Right atrium auricular region (tissue), 2 donors: Measurements from ENCODE around the gene SPDYA. TPM values are rescaled to one million over a fixed set of nuclear protein-coding genes. Genes with fewer than 3 reads are reported as not detected.

Source experiments
- DNase-seq: peaks from one replicate; pipeline ENCODE4 v3.0.0-alpha.2; 2019; ENCODE audit warnings: low spot score
- H3K27ac ChIP-seq, 2 donors: fragments of 200-600 bp; sonication (generic); 1 replicate in 1 of 2; 2 replicates in 1 of 2; pipeline ENCODE4 v1.5.1; 2016 to 2019
- H3K27me3 ChIP-seq, 2 donors: fragments of 200-600 bp; sonication (generic); one replicate each; pipeline versions ENCODE4 v1.5.1 to v1.6.0; 2017 to 2019
- H3K36me3 ChIP-seq: fragments of 200-600 bp; sonication (generic); one replicate; pipeline ENCODE4 v1.5.1; 2016
- H3K4me1 ChIP-seq, 2 donors: fragments of 200-600 bp; sonication (generic); one replicate each; pipeline versions ENCODE4 v1.5.1 to v1.6.0; 2017 to 2019
- H3K4me3 ChIP-seq, 2 donors: fragments of 200-600 bp; sonication (generic); 1 replicate in 1 of 2; 2 replicates in 1 of 2; pipeline ENCODE4 v1.5.1; 2017 to 2019; ENCODE audit warnings: mild to moderate bottlenecking in 1 of 2, moderate library complexity in 1 of 2
- H3K9me3 ChIP-seq, 2 donors: fragments of 200-600 bp; sonication (generic); one replicate each; pipeline ENCODE4 v1.5.1; 2019
- total RNA-seq, 2 donors: library from RNA; depleted of rRNA; stranded (reverse); fragments of >200 nt; gene quantifications; one replicate each; pipeline ENCODE4 v1.1.0, GENCODE V29; 2016
- TF ChIP-seq, protein P1 (sequence below), 2 donors: fragments of 200-600 bp; sonication (generic); IDR thresholded peaks; one replicate each; pipeline ENCODE4 v1.5.1; 2019; ENCODE audit warnings: antibody characterized with exemption in 2 of 2

Gene SPDYA
- under 1 TPM in 1 of 2 donors, not detected in 1; 0.30 TPM for total RNA-seq

DNA sequence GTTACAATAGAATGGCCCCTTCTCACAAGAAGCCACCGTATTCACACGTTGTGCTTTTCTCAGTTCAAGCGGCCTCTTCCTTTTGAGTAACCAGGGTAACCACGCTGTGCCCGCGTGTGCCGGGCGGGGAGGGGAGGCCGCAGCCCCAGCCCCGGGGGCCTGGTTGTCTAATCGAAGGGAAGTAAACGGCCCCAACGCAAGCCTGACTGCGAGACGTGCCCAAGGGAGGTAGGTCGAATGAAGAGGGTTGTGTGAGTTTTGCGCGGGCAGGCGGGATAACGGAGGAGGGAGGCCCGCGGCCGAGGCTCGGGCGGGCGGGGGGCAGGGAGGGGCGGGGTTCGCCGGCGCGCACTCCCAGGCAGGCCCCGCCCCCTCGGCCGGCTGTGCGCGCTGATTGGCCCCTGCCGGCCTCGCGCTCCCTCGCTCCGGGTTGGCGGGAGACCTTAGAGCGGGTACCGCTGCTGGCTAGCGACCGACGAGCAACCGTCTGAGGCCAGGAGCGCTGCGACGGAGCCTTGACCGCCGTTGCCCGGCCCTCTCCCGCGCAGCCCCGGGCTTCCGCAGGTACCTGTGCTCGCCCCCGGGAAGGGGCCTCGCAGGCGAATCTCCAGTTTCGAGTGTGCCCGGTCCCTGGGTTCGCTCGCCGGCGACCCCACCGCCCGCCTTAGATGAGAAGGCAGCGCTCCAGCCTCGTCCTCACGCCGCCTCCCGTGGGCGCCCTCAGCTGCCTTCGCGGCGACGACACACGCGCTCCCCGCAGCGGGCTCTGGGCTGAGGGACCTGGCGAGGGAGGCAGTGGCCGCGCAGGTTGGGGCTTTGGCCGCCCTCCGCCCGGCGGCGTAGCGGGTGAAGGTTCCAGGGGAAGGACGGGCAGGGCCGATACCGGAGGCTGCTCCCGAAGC is at the start of gene SPDYA:
Gene SPDYA (plus strand): TSS at position 451 of the 902 bp plus-strand sequence. CDS start 5,181 bp downstream, outside the sequence.
- no peaks in the 10 kb centered on the region for H3K27me3 ChIP-seq
- peak within 1 kb of the TSS in 1 of 2 donors; percentile 33 for H3K27ac ChIP-seq
- H3K4me3 ChIP-seq: peak within 1 kb of the TSS; percentile 11 to 55
- peaks cover 0 to 23% of the 10 kb centered on the region in 2 donors for H3K4me1 ChIP-seq
- TF ChIP-seq, protein P1, sequence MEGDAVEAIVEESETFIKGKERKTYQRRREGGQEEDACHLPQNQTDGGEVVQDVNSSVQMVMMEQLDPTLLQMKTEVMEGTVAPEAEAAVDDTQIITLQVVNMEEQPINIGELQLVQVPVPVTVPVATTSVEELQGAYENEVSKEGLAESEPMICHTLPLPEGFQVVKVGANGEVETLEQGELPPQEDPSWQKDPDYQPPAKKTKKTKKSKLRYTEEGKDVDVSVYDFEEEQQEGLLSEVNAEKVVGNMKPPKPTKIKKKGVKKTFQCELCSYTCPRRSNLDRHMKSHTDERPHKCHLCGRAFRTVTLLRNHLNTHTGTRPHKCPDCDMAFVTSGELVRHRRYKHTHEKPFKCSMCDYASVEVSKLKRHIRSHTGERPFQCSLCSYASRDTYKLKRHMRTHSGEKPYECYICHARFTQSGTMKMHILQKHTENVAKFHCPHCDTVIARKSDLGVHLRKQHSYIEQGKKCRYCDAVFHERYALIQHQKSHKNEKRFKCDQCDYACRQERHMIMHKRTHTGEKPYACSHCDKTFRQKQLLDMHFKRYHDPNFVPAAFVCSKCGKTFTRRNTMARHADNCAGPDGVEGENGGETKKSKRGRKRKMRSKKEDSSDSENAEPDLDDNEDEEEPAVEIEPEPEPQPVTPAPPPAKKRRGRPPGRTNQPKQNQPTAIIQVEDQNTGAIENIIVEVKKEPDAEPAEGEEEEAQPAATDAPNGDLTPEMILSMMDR (IDR thresholded peaks at IDR 0.05): peak in 1 of 2 donors; percentile 34
- DNase-seq: peak; percentile 65
- peaks cover 8% of the 10 kb centered on the region for H3K36me3 ChIP-seq
- no peaks in the 10 kb centered on the region for H3K9me3 ChIP-seq

- TF ChIP-seq, protein P1 (IDR thresholded peaks at IDR 0.05): no peak
- peaks cover 11% of the 10 kb centered on the region for H3K36me3 ChIP-seq
- no peak overlapping the region for H3K4me3 ChIP-seq
- no peak overlapping the region for H3K27ac ChIP-seq
- DNase-seq: no peak
- peaks cover 0 to 91% of the 10 kb centered on the region in 2 donors for H3K4me1 ChIP-seq
- H3K27me3 ChIP-seq: no peaks in the 10 kb centered on the region
- no peaks in the 10 kb centered on the region for H3K9me3 ChIP-seq
Measured at GRCh38 chr2:28761420-28761819, 49.2 kb upstream of the SPDYA start.

- Histone ChIP-seq H3K27me3 (no peaks in the 10 kb centered on the region), H3K4me1 (peaks cover 0 to 88% of the 10 kb centered on the region in 2 donors), H3K27ac (no peak overlapping the region), H3K36me3 (no peaks in the 10 kb centered on the region), H3K4me3 (no peak overlapping the region), H3K9me3 (no peaks in the 10 kb centered on the region)
- no peak for DNase-seq
- TF ChIP-seq, protein P1 (IDR thresholded peaks at IDR 0.05): no peak
Measured at GRCh38 chr2:28764909-28765711, 45.5 kb upstream of the SPDYA start.

DNA sequence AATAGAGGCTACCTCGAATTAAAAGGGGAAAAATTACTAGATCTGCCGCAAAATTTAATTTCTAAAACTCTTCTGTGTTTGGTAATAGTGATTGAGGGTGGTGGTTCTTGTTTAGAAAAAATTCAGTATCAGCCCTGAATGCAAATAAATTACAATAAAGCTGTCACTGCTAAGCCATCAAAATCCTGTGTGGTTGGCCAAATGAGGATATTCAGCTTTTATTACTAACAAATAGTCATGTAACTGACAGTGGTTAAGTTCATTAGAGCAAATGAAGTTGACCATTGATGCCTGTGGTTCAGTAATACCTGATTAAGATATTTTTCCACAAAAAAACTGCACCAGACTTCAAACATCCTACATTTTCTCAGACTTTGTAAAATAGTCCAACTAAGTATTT is 44.6 kb upstream of the SPDYA start:
- Histone ChIP-seq H3K36me3 (no peaks in the 10 kb centered on the region), H3K27ac (no peak overlapping the region), H3K4me3 (no peak overlapping the region), H3K4me1 (peaks cover 0 to 89% of the 10 kb centered on the region in 2 donors), H3K27me3 (no peaks in the 10 kb centered on the region), H3K9me3 (no peaks in the 10 kb centered on the region)
- DNase-seq: no peak
- TF ChIP-seq, protein P1 (IDR thresholded peaks at IDR 0.05): no peak

DNA sequence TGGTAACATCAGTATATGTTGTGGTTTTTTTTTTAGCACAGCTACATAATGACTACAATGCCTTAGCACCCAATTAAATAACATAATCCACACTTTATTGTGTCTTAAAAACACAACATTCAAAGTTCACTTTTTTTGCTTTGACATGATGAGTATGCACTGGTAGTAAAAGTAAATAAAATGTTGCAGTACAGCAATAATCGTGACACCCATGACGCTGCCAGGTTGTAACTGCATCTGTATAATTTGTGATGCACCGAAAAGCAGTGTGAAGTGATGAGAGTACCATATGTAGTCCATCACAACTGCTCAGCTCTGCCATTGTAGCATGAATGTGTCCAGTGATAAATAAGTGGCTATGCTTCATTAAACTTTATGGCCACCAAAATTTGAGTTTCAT is 43.3 kb upstream of the SPDYA start:
- TF ChIP-seq, protein P1 (IDR thresholded peaks at IDR 0.05): no peak
- no peaks in the 10 kb centered on the region for H3K27me3 ChIP-seq
- H3K27ac ChIP-seq: no peak overlapping the region
- no peaks in the 10 kb centered on the region for H3K9me3 ChIP-seq
- H3K36me3 ChIP-seq: no peaks in the 10 kb centered on the region
- peaks cover 0 to 88% of the 10 kb centered on the region in 2 donors for H3K4me1 ChIP-seq
- H3K4me3 ChIP-seq: no peak overlapping the region
- DNase-seq: no peak
